Cardiac fibroblast (primary cell): ENCODE measurements around the gene GPR17.

Experiments used
- DNase-seq, 2 donors: peaks; one replicate each; pipeline versions ENCODE4 v3.0.0 to v3.0.0-alpha.2; 2010; ENCODE audit warnings: low read depth in 2 of 2
- H3K4me3 ChIP-seq, 2 donors: replicated peaks in 1 of 2; 1 replicate in 1 of 2; 2 replicates in 1 of 2; pipeline ENCODE4 v1.5.1; 2011; ENCODE audit warnings: low read depth in 2 of 2, low read length in 2 of 2, mild to moderate bottlenecking in 2 of 2, moderate library complexity in 1 of 2
- CTCF ChIP-seq: IDR thresholded peaks from one replicate; pipeline ENCODE4 v1.5.1; 2011; ENCODE audit warnings: low read depth, mild to moderate bottlenecking, low read length, inconsistent platforms

The GPR17 gene

GRCh38 chr2:127657232-127657595 lies 11.3 kb downstream of the GPR17 start:
- DNase-seq = no peak
- no peak overlapping the region for H3K4me3 ChIP-seq
- TF ChIP-seq CTCF = no peak

GRCh38 chr2:127658146-127658545 lies 12.2 kb downstream of the GPR17 start:
- no peak for DNase-seq
- no peak overlapping the region for H3K4me3 ChIP-seq
- no peak for TF ChIP-seq CTCF

GRCh38 chr2:127658641-127659407 lies 12.9 kb downstream of the GPR17 start:
- DNase-seq = no peak
- no peak overlapping the region for H3K4me3 ChIP-seq
- no peak for TF ChIP-seq CTCF

GRCh38 chr2:127659408-127660290 lies 13.7 kb downstream of the GPR17 start:
- DNase-seq = peak in 1 of 2 donors; percentile 66
- no peak for TF ChIP-seq CTCF
- H3K4me3 ChIP-seq = no peak overlapping the region

GRCh38 chr2:127660291-127660578 lies 14.3 kb downstream of the GPR17 start:
- TF ChIP-seq CTCF = no peak
- H3K4me3 ChIP-seq = no peak overlapping the region
- DNase-seq = no peak

- TF ChIP-seq CTCF = no peak
- DNase-seq = peak; percentile 81 to 84
- no peak overlapping the region for H3K4me3 ChIP-seq
These were observed 15.2 kb downstream of the GPR17 start for GRCh38 chr2:127661072-127661649.
